ENCODE measurements around the gene SYNDIG1. TPM values are rescaled to one million over a fixed set of nuclear protein-coding genes. Genes with fewer than 3 reads are reported as not detected.

SYNDIG1 gene
- total RNA-seq, 4 donors from 2014 or later, result 5.1 to 15.9 (median 14.3) TPM

GRCh38 chr20:24597051-24597450 is 127.6 kb downstream of the SYNDIG1 start:
- Histone ChIP-seq H3K9me3 (peaks cover 0 to 30% (median 2%) of the 10 kb centered on the region in 4 donors), H3K27ac (no peak overlapping the region), H3K27me3 (no peaks in the 10 kb centered on the region), H3K36me3 (no peaks in the 10 kb centered on the region), H3K4me1 (no peaks in the 10 kb centered on the region), H3K4me3 (no peak overlapping the region)
- TF ChIP-seq POLR2A (IDR thresholded peaks at IDR 0.05) (no peak), CTCF (IDR thresholded peaks at IDR 0.05) (no peak), EP300 (IDR thresholded peaks at IDR 0.05) (no peak)
- DNase-seq (ENCODE audit: low spot score in 2 of 2), result no peak
- WGBS, 2 donors, result 47 to 62% methylated on average over 5 of the region's 5 CpGs

- Histone ChIP-seq H3K36me3 (no peaks in the 10 kb centered on the region), H3K9me3 (peaks cover 0 to 30% (median 2%) of the 10 kb centered on the region in 4 donors), H3K4me1 (no peaks in the 10 kb centered on the region), H3K27ac (no peak overlapping the region), H3K27me3 (no peaks in the 10 kb centered on the region), H3K4me3 (no peak overlapping the region)
- TF ChIP-seq EP300 (IDR thresholded peaks at IDR 0.05), result no peak
- no peak for TF ChIP-seq CTCF (IDR thresholded peaks at IDR 0.05)
- TF ChIP-seq POLR2A (IDR thresholded peaks at IDR 0.05), result no peak
- no peak for DNase-seq (ENCODE audit: low spot score in 2 of 2)
- 73 to 82% methylated on average over 2 of the region's 2 CpGs for WGBS, 2 donors
Measured at GRCh38 chr20:24598346-24598745, 128.9 kb downstream of the SYNDIG1 start.

GRCh38 chr20:24598996-24599395 is 129.6 kb downstream of the SYNDIG1 start:
- Histone ChIP-seq H3K27me3 (no peaks in the 10 kb centered on the region), H3K27ac (no peak overlapping the region), H3K4me3 (no peak overlapping the region), H3K4me1 (no peaks in the 10 kb centered on the region), H3K9me3 (peaks cover 0 to 26% (median 2%) of the 10 kb centered on the region in 4 donors), H3K36me3 (no peaks in the 10 kb centered on the region)
- DNase-seq (ENCODE audit: low spot score in 2 of 2), result no peak
- no peak for TF ChIP-seq EP300 (IDR thresholded peaks at IDR 0.05)
- no peak for TF ChIP-seq CTCF (IDR thresholded peaks at IDR 0.05)
- TF ChIP-seq POLR2A (IDR thresholded peaks at IDR 0.05), result no peak

GRCh38 chr20:24600012-24600411 is 130.6 kb downstream of the SYNDIG1 start:
- Histone ChIP-seq H3K27ac (no peak overlapping the region), H3K4me3 (no peak overlapping the region), H3K27me3 (no peaks in the 10 kb centered on the region), H3K36me3 (no peaks in the 10 kb centered on the region), H3K9me3 (peaks cover 0 to 25% (median 2%) of the 10 kb centered on the region in 4 donors), H3K4me1 (no peaks in the 10 kb centered on the region)
- DNase-seq (ENCODE audit: low spot score in 2 of 2), result no peak
- no peak for TF ChIP-seq POLR2A (IDR thresholded peaks at IDR 0.05)
- no peak for TF ChIP-seq CTCF (IDR thresholded peaks at IDR 0.05)
- TF ChIP-seq EP300 (IDR thresholded peaks at IDR 0.05), result no peak
- WGBS, 2 donors, result 68 to 78% methylated on average over 3 of the region's 3 CpGs

- Histone ChIP-seq H3K27me3 (no peaks in the 10 kb centered on the region), H3K27ac (no peak overlapping the region), H3K4me1 (no peaks in the 10 kb centered on the region), H3K9me3 (peaks cover 0 to 25% (median 2%) of the 10 kb centered on the region in 4 donors), H3K4me3 (no peak overlapping the region), H3K36me3 (no peaks in the 10 kb centered on the region)
- DNase-seq (ENCODE audit: low spot score in 2 of 2), result no peak
- 85 to 87% methylated on average over 8 of the region's 8 CpGs for WGBS, 2 donors
- TF ChIP-seq EP300 (IDR thresholded peaks at IDR 0.05), result no peak
- TF ChIP-seq CTCF (IDR thresholded peaks at IDR 0.05), result no peak
- no peak for TF ChIP-seq POLR2A (IDR thresholded peaks at IDR 0.05)
Measured at GRCh38 chr20:24603454-24603853, 134.0 kb downstream of the SYNDIG1 start.

Data from tibial nerve (tissue), 4 donors.